ENCODE measurements around the gene POU6F2.

DNA sequence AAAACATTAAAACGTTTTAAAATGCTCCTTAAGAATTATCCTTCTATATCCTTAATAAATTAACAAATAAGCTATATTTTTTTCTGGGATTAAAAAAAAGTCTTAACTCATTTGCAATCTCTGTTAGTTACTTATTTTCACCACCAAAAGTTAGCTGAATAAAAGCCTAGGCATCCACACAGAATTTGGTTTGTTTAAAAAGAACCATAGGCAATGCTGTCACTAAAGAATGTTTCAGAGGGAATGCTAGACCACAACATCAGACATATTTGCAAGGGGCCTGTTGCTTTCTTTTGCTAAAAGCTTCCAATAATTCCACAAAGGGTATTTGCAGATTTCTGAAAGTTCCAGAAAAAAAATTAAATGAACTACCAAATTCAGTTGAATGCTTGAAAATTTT lies 244.2 kb downstream of the POU6F2 start:
- TF ChIP-seq, protein P1, sequence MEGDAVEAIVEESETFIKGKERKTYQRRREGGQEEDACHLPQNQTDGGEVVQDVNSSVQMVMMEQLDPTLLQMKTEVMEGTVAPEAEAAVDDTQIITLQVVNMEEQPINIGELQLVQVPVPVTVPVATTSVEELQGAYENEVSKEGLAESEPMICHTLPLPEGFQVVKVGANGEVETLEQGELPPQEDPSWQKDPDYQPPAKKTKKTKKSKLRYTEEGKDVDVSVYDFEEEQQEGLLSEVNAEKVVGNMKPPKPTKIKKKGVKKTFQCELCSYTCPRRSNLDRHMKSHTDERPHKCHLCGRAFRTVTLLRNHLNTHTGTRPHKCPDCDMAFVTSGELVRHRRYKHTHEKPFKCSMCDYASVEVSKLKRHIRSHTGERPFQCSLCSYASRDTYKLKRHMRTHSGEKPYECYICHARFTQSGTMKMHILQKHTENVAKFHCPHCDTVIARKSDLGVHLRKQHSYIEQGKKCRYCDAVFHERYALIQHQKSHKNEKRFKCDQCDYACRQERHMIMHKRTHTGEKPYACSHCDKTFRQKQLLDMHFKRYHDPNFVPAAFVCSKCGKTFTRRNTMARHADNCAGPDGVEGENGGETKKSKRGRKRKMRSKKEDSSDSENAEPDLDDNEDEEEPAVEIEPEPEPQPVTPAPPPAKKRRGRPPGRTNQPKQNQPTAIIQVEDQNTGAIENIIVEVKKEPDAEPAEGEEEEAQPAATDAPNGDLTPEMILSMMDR (IDR thresholded peaks at IDR 0.05): no peak
- no peak for TF ChIP-seq POLR2A (IDR thresholded peaks at IDR 0.05)
- TF ChIP-seq POLR2AphosphoS5 (IDR thresholded peaks at IDR 0.05): no peak
